Measurements from ENCODE around the gene SPATA19.

The SPATA19 gene

DNA sequence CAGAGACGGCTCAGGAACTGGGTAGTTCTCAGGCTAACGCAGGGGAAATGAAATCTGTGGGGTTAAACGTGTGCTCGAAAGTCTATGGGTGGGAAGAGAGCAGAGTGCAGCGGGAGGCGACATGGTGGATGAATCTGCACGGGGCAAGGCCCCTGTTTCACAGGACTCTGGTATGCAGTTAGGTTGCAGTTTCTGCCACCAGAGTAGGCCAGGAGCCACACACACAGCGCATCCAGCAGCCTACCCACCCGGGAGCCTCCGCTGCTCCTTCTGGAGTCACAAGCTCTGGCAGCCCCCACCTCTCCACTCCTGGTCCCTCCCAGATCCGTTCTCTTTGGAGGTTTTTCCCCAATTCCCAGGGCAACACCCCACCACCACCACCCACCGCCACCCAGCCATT is 27.0 kb downstream of the SPATA19 start:
- no peak for DNase-seq (ENCODE audit: low spot score)

- DNase-seq (ENCODE audit: low spot score), result no peak
Observed at GRCh38 chr11:133817449-133817848, 27.9 kb downstream of the SPATA19 start.

GRCh38 chr11:133816146-133816870 is 29.0 kb downstream of the SPATA19 start:
- no peak for DNase-seq (ENCODE audit: low spot score)

DNA sequence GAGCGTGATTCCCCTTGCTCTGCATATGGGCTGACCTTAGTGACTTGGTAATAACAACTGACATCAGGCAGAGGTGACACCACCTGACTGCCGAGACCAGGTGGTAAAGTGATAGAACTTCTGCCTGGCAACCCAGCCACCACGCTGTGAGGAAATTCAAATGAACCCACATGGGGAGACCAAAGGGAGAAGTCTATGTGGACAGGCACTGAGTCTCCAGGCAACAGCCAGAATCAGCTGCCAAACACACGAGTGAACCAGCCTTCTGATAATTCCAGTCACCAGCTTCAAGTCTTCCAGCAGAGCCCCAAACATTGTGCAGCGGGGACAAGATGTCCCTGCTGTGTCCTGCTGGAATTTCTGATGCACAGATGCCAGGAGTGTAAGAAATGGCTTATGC is 29.7 kb downstream of the SPATA19 start:
- DNase-seq (ENCODE audit: low spot score), result no peak

DNA sequence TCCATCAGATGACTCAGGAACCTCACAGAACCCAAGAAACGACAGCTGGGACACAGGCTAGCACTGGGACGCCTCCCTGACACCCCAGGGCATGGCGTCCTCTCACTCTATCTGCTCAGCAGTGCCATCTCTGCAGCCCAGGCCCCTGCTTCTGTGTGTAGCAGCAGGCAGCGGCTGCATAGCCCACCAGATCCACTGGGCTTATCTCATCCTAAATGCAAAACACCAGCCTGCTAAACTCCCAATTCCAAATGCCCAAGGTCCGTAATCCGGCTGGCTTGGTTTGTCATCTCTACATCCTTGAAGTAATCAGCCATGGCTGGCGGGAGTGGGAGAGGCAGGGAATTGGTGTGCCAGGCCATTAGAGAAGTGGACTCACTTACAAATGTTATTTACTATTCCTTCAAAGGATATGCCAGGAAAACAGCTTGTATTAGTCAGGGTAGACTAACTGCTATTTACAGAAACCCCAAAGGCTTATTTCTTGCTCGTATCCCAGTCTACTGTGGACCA is 30.7 kb downstream of the SPATA19 start:
- no peak for DNase-seq (ENCODE audit: low spot score)

DNA sequence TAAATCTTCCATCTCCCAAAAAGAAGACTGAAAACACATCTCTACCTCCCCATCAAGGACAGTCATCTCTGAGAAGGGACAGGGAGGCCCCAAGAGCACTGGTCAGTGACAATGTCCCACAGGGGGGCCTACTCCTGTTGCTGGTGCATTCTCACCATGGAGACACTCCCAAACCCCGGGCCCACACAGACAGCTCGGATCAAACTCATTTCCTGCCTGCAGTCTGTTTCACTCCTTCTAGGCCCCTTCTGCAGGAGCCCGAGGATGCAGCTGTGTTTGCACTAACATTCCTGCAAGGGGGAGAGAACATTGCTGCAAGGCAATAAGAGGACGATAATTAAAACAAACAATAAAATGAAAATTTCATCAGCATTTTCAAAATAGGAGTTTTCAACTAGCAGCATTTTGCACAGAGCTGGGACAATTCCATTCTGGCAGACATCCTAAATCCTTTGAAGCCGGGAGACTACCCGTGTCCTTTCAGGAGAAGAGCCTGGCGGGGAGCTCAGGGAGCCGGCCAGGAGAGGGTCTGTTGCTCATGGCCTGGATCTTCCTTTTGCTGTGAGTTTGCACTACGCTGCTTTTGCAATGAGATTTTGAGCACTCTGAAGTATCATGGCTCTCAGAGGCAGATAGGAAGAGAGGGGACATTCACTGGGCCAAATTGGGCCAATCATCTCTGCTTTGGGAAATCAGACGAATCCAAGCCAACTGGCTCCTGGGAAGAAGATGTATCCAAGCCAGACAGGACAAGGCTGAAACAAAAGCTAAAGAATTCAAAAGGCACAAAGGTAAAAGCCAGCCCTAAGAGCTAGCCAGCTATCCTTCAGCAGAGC is 33.2 kb downstream of the SPATA19 start:
- no peak for DNase-seq (ENCODE audit: low spot score)

- DNase-seq (ENCODE audit: low spot score), result no peak
Observed at GRCh38 chr11:133810766-133811165, 34.5 kb downstream of the SPATA19 start.

DNA sequence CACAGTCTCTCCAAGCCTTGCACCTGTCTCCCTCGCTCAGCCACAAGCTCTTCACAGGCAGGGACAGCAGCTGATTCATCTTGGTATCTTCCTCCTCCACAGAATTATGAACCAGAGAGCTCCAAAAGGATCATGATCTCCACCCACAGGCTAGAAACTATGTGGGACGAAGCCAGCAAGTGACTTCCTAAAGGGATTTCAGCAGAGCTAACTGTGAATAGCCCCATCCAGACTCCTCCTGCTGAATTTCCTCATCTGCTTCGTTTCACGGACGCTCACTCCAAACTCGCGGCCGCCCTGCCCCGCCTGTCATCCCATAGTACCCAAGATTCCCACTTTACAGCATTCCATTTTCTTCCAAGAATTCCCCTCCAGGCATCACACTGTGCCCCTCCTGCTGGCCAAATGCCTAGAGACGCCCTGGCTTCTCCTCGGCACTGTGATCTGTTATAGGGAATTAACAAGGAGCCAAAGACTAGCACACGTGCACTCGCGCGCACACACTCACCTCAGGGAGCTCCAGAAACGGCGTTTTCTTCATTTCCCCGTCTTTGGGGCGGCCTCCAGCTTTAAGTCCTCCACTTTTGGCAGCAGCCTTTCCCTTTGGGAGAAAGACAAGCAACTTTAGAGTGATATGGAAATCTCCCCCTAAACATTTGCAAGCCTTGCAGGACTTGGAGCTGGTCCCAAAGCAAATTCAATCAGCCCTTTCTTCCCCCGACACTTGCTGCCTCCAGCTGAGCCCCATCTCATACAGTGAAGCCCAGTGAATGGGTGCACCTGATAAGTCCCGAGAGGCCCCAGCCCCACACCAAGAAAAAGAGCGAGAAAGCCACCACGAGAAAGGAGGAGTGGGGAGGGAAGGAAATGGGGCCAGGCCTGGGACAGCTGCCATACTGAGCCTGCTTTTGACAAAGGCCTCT is 35.5 kb downstream of the SPATA19 start:
- no peak for DNase-seq (ENCODE audit: low spot score)

DNA sequence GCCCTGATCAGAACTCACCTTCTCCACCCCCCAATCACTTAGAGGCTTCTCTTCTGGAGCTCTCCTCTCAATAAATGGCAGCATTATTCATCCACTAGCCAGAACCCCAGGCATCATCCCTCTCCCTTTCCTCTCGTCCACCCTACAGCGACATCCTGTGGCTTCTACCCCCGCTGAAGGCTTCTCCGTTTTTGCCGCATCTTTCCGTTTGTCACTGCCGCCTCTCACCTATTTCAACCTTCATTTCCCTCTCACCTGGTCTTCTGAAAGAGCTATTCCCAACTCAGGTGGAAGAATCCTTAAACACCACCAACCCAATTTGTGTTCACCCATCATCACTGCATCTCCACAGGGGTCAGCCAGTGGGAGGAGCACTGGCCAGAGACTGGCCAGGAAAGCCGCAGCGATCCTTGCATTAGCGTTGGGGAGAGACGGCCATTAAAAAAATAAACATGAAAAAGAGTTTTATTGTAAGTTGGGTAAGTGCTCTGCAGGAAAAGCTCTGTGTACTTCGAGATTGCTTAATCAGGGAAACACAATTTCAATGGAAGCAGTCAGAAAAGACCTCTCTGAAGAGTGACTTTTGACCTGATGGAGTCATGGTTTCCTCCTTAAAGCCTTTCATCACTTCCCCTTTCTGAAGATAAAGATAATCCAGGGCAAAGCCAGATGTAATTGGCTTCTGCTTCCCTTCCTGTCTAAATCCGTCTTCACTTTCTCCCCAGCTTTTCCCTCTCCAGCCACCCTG is 36.7 kb downstream of the SPATA19 start:
- no peak for DNase-seq (ENCODE audit: low spot score)

GRCh38 chr11:133803026-133803425 is 42.3 kb downstream of the SPATA19 start:
- DNase-seq (ENCODE audit: low spot score), result no peak

DNA sequence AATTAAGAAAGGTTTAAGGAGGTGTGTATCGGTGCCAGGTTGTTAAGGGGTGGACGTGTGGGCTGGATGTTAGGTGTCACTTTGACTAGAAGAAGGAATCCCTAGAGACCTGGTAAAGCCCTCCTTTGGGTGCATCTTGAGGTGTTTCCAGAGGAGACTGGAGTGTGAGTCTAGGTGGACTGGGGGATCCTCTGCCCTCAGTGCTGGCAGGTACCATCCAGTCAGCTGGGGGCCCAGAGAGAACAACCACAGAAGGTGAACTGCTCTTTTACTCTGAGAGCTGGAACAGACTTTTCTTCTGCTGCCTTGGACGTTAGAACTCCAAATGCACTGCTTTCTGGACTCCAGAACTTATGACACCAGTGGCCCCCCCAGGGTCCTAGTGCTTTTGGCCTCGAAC is 44.0 kb downstream of the SPATA19 start:
- no peak for DNase-seq (ENCODE audit: low spot score)

DNA sequence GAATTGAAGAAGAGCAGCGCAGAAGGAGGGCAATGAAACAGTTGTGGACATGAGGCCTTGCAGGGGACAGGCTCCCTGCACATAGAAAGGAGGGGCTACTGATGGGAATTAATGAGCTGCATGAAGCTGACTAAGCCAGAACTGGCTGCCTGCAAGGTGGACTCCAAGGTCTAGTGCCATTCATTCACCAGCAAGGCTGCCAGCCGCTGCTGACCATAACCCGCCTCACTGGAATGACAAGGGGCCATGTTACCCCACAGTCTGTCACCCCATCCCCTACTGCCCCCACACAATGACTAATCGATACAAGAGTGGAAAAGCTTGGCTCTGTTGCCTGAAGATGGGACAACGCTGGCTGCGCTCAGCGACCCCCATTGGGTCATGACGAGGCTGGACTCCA is 44.6 kb downstream of the SPATA19 start:
- no peak for DNase-seq (ENCODE audit: low spot score)

- DNase-seq (ENCODE audit: low spot score), result no peak
Observed at GRCh38 chr11:133797554-133797953, 47.8 kb downstream of the SPATA19 start.

DNA sequence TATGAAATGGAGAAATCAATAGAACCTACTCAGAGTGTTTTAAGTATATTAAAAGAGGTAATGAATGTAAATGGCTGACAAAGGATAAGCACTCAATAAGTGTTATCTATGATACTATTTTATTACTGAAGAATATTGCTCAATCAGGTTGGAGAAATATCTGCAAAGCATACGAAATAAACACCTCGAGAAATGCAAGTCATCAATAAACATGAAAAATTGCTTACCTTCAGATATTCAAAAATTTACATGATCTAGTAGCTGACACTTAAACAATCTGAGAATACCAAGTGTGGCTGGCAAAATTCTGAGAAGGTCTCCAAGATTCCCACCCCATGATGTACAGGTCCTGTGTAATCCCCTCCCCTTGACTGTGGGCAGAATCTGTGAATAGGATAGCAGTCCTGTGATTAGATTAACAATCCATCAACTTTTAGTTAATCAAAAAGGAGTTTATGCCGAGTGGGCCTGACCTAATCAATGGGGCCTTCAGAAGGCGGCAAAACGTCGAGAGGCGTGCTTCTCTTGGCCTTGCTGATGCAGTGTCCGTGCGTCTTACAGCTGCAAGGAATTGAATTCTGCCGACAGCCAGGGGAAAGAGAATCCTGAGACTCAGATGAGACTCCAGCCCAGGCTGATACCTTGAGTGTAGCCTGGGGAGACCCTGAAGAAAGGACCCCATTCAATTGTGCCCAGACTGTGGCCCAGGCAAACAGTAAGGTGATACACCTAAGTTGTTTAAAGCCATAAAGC is 49.1 kb downstream of the SPATA19 start:
- DNase-seq (ENCODE audit: low spot score), result no peak

GRCh38 chr11:133795088-133795487 is 50.2 kb downstream of the SPATA19 start:
- DNase-seq (ENCODE audit: low spot score), result no peak

DNA sequence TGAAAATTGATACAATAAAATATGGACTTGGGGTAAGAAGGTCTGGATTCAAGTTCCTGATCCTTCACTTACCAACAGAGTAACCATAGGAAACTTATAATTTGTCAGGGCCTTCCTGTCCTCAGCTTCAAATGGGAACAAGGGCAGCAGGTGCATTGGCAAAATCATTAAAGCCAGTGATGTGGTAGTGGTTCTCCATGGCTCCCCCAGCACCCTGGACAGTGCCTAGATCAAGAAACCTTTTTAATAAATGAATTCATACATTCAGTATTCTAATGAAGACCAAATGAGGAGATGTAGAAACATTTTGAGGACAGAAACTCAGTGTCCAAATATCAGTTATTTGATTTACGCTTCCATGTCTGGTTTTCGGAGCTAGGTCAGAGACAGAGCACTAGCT is 51.1 kb downstream of the SPATA19 start:
- no peak for DNase-seq (ENCODE audit: low spot score)

DNA sequence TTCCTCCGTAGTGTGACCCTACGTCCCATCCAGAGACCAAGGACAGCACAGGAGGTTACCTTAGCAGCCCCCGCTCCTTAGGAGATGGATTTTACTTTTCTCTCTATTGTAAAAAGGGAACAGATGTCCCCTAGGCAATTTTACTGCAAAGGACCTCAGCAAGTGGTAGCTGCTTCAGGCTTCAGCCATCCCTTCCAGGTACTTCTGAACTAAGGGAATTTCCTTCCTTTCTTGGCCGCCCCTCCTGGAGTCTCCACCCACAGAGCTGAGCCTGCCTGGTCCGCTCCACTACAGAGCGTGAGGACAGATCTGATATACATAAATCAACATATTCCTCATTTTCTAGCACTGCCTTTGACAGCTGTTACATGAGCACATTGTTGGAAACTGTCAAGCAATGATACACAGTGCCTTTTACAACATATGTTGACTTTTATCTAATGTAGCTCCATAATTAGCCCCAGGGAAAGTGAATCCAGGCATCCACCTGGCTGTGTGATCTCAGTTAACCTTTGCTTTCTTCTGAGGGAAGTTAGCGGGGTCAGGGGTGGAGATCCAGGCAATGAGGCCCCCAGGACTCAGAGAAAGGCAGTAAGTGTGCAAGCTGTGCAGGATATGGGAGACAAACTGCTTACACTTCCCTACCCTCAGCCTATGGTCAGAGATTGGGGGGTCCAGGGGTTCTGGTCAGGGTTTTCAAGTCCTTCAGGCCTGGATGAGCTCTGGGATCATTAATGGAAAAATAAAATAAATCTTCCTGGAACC is 51.9 kb downstream of the SPATA19 start:
- no peak for DNase-seq (ENCODE audit: low spot score)

GRCh38 chr11:133790995-133791394 is 54.3 kb downstream of the SPATA19 start:
- DNase-seq (ENCODE audit: low spot score), result no peak

Measured in hematopoietic multipotent progenitor cell treated with erythropoietin and hydrocortisone succinate and interleukin-3 and kit ligand, for 15 days (in vitro differentiated cells).